Erythroblast (primary cell): ENCODE data around the gene TNRC6A.

Experiments used
- GATA1 ChIP-seq: IDR thresholded peaks from 2 replicates; pipeline ENCODE4 v1.6.1; 2011; ENCODE audit warnings: low read depth, mild to moderate bottlenecking, control low read depth, low read length, moderate library complexity
- POLR2A ChIP-seq: IDR thresholded peaks from 2 replicates; pipeline ENCODE4 v1.6.1; 2011; ENCODE audit warnings: mild to moderate bottlenecking, low read length

GRCh38 chr16:24844101-24845030 lies 114.9 kb downstream of the TNRC6A start:
- TF ChIP-seq POLR2A (no peak), GATA1 (no peak)
